Measurements from ENCODE around the gene LSM4. TPM values are rescaled to one million over a fixed set of nuclear protein-coding genes. Genes with fewer than 3 reads are reported as not detected.

The LSM4 gene
- total and polyA plus RNA-seq, 9 donors: 38.3 to 121 (median 71.4) TPM

DNA sequence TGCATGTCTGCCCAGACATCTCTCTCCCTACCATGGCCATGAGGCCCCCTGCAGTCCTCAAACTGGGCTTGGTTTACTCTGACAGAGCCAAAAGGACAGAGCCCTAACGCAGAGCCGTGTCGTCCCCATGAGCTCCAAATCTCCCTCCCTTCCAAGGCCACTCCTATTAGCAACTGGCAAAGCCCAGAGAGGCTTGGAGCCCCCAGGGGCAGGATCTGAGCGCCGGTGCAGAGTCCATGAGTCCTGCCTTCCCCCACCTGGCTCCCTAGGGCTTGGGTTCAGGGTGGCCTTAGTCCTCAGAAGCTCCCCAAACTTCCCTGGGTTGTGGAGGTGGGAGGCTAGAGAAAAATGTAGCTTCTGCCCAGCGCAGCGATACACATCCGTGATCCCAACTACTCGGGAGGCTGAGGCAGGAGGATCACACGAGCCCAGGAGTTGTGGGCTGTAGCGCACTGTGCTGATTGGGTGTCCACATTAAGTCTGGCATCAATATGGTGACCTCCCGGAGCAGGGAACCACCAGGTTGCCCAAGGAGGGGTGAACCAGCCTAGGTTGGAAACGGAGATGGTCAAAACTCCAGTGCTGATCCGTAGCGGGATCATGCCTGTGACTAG, 10.1 kb upstream of the LSM4 start:
- Histone ChIP-seq H3K9me3 (no peaks in the 10 kb centered on the region), H3K27me3 (no peaks in the 10 kb centered on the region), H3K27ac (no peak overlapping the region), H3K4me3 (no peak overlapping the region), H3K4me1 (ENCODE audit: insufficient read depth) (peaks cover 4% of the 10 kb centered on the region), H3K36me3 (no peaks in the 10 kb centered on the region)
- WGBS, 3 donors: 67 to 81% (median 70%) methylated on average over 12 to 15 of the region's 15 CpGs
- no peak for DNase-seq
- intact Hi-C loops (cut with DNase I): loop anchor here in 2 of 4 donors (5.0 to 10.0 kb wide), 2 partner anchors 66 to 218 kb away; no protein-coding TSS in a partner anchor
- TF ChIP-seq POLR2A (IDR thresholded peaks at IDR 0.05) (no peak), EP300 (IDR thresholded peaks at IDR 0.05) (no peak)
- TF ChIP-seq, protein P1, sequence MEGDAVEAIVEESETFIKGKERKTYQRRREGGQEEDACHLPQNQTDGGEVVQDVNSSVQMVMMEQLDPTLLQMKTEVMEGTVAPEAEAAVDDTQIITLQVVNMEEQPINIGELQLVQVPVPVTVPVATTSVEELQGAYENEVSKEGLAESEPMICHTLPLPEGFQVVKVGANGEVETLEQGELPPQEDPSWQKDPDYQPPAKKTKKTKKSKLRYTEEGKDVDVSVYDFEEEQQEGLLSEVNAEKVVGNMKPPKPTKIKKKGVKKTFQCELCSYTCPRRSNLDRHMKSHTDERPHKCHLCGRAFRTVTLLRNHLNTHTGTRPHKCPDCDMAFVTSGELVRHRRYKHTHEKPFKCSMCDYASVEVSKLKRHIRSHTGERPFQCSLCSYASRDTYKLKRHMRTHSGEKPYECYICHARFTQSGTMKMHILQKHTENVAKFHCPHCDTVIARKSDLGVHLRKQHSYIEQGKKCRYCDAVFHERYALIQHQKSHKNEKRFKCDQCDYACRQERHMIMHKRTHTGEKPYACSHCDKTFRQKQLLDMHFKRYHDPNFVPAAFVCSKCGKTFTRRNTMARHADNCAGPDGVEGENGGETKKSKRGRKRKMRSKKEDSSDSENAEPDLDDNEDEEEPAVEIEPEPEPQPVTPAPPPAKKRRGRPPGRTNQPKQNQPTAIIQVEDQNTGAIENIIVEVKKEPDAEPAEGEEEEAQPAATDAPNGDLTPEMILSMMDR (IDR thresholded peaks at IDR 0.05): no peak

- H3K27me3 ChIP-seq: no peaks in the 10 kb centered on the region
- no peak for DNase-seq
- H3K36me3 ChIP-seq: no peaks in the 10 kb centered on the region
- intact Hi-C loops (cut with DNase I): loop anchor here in 2 of 4 donors (5.0 to 10.0 kb wide), 2 partner anchors 64 to 216 kb away; no protein-coding TSS in a partner anchor
- H3K9me3 ChIP-seq: no peaks in the 10 kb centered on the region
- no peak overlapping the region for H3K4me3 ChIP-seq
- H3K4me1 ChIP-seq (ENCODE audit: insufficient read depth): peaks cover 4% of the 10 kb centered on the region
- WGBS, 3 donors: 76 to 83% (median 79%) methylated on average over 9 of the region's 9 CpGs
- no peak for TF ChIP-seq POLR2A (IDR thresholded peaks at IDR 0.05)
- no peak for TF ChIP-seq EP300 (IDR thresholded peaks at IDR 0.05)
- TF ChIP-seq, protein P1 (IDR thresholded peaks at IDR 0.05): no peak
- H3K27ac ChIP-seq: no peak overlapping the region
Observed at GRCh38 chr19:18330868-18331267, 8.0 kb upstream of the LSM4 start.

DNA sequence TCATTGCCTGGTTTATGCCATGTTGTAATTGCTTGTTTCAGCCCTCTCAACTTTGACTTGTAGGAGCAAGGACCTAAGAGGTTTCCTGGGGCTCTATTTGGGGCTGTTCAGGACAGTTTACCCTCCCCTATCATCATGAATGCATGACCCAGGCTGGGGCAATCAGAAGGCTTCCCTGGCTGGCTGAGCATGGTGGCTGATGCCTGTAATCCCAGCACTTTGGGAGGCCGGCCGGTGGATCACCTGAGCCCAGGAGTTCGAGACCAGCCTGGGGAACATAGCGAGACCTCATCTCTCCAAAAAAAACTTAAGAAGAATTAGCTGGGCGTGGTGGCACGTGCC, 6.1 kb upstream of the LSM4 start:
- H3K9me3 ChIP-seq: no peaks in the 10 kb centered on the region
- H3K4me1 ChIP-seq (ENCODE audit: insufficient read depth): peaks cover 4% of the 10 kb centered on the region
- H3K4me3 ChIP-seq: no peak overlapping the region
- DNase-seq: no peak
- no peaks in the 10 kb centered on the region for H3K36me3 ChIP-seq
- TF ChIP-seq, protein P1 (IDR thresholded peaks at IDR 0.05): no peak
- 30 to 55% (median 40%) methylated on average over 6 of the region's 6 CpGs for whole genome bisulfite sequencing, 3 donors
- no peak overlapping the region for H3K27ac ChIP-seq
- H3K27me3 ChIP-seq: no peaks in the 10 kb centered on the region
- intact Hi-C loops (cut with DNase I): loop anchor here in 3 of 4 donors (5.0 kb wide), 4 partner anchors 52 to 137 kb away; partner anchors contain the start of genes MPV17L2 (in 1 of the 3) and RAB3A (in 1 of the 3)

- peaks cover 4% of the 10 kb centered on the region for H3K4me1 ChIP-seq (ENCODE audit: insufficient read depth)
- intact Hi-C loops (cut with DNase I): loop anchor here in 3 of 4 donors (5.0 kb wide), 4 partner anchors 51 to 136 kb away; partner anchors contain the start of genes MPV17L2 (in 1 of the 3) and RAB3A (in 1 of the 3)
- no peaks in the 10 kb centered on the region for H3K9me3 ChIP-seq
- peak; percentile 86 to 95 (median 89) for DNase-seq
- H3K36me3 ChIP-seq: no peaks in the 10 kb centered on the region
- H3K27me3 ChIP-seq: no peaks in the 10 kb centered on the region
- H3K4me3 ChIP-seq: no peak overlapping the region
- TF ChIP-seq EP300 (IDR thresholded peaks at IDR 0.05) (no peak), POLR2A (IDR thresholded peaks at IDR 0.05) (no peak)
- TF ChIP-seq, protein P1 (IDR thresholded peaks at IDR 0.05): peak; percentile 55 to 99 (median 97)
- H3K27ac ChIP-seq: peak overlapping the region in 1 of 2 donors; percentile 13
- 4 to 5% (median 4%) methylated on average over 9 of the region's 9 CpGs for WGBS, 3 donors
Observed at GRCh38 chr19:18328340-18329034, 5.6 kb upstream of the LSM4 start.

Data from ovary (tissue), 9 donors.